ENCODE measurements around the gene SWAP70. TPM values are rescaled to one million over a fixed set of nuclear protein-coding genes. Genes with fewer than 3 reads are reported as not detected.
A peak's percentile ranks its signal among the peaks of the same experiment; 100 is the strongest.

The SWAP70 gene
- total and polyA plus RNA-seq, 10 of the 15 experiments (the other 5 are each of a cell fraction or from before 2014, with no cell fraction given): 20.6 to 62.4 (median 41.7) TPM

DNA sequence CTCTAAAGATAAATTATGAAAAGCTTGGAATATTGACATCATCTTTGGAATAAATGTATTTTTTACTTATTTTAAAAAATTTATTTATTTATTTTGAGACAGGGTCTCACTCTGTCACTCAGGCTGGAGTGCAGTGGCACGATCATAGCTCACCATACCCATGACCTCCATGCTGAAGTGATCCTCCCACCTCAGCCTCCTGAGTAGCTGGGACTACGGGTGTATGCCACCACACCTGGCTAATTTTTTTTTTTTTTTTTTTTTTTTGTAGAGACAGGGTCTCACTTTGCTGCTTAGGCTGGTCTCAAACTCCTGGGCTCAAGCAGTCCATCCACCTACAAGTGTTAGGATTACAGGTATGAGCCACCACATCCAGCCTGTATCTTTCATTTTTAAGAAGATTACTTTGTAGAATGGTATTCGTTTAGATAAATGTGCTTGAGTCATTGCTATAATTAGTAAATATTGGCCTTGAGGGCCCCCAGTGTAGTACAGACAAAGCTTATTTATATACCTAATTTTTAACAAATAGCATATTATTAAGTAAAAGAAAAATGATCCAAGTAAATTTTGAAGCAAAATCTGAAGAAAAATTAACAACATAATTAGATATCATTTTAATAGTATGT, 8.5 kb downstream of the SWAP70 start (continued):
- no peak for TF ChIP-seq HDAC6 (IDR thresholded peaks at IDR 0.05; ENCODE audit: unreplicated experiment)

DNA sequence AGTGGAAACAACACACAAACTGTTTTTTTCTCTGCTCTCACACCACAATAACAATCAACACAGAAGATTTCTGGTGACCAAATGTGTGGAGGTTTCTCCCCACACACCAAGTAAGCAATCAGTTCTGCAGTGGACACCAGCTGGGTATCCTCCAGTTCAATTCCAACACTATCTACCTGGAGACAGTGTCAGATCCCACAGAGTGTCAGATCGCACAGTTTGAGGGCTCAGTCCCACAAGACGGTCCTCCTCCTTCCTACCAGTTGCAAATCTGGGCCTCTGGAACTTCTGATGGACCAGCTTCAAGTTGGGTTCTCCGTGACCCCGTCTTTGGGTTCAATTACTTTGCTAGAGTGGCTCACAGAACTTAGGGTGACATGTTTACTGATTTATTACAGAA, 9.0 kb downstream of the SWAP70 start:
- RAD21 ChIA-PET (ENCODE audit: unreplicated experiment): interaction anchor here (0.9 to 1.6 kb wide), 2 partner anchors 47 to 59 kb away, joined by 3 to 4 read pairs; no protein-coding TSS in a partner anchor
- H3K9me3 ChIP-seq (replicated peaks; ENCODE audit: control insufficient read depth, insufficient read depth, low read length): no peaks in the 10 kb centered on the region; the same call in 2 of the 3 replicates
- H3K4me2 ChIP-seq (ENCODE audit: control insufficient read depth, insufficient read depth): no peak overlapping the region
- no peak overlapping the region for H3K9ac ChIP-seq (ENCODE audit: control insufficient read depth, insufficient read depth, low read length)
- no peaks in the 10 kb centered on the region; a peak in 1 of 4 replicates for H3K36me3 ChIP-seq (ENCODE audit: control insufficient read depth in 2 of 2, insufficient read depth in 2 of 2, low read length in 1 of 2)
- DNase-seq (ENCODE audit: low read depth, low spot score) (no peak), FAIRE-seq (no peak), ATAC-seq (no peak)
- POLR2A ChIA-PET: interaction anchor here (0.9 kb wide), 1 partner anchor 8 kb away, joined by 5 read pairs; no protein-coding TSS in a partner anchor
- peaks cover 77% of the 10 kb centered on the region for H3K79me2 ChIP-seq (ENCODE audit: control insufficient read depth, insufficient read depth, low read length)
- SMC1A ChIA-PET (ENCODE audit: uncharacterized antibody, unreplicated experiment): interaction anchor here (0.6 to 2.3 kb wide), 6 partner anchors 11 to 97 kb away, joined by 3 to 8 read pairs (median 4); no protein-coding TSS in a partner anchor
- no peak overlapping the region for H3K27ac ChIP-seq (ENCODE audit: control insufficient read depth, insufficient read depth)
- CTCF ChIA-PET: interaction anchor here (1.2 kb wide), 3 partner anchors 10 to 76 kb away, joined by 3 to 4 read pairs (median 4); no protein-coding TSS in a partner anchor
- BruUV-seq (replicated peaks): no TSS peak
- no peaks in the 10 kb centered on the region for H3K27me3 ChIP-seq (replicated peaks in 1 of 2; ENCODE audit: control insufficient read depth in 2 of 2, insufficient read depth in 2 of 2, low read length in 1 of 2)
- in situ Hi-C loops (cut with MboI): no loop called here
- 67% methylated on average over 4 of the region's 4 CpGs for WGBS (ENCODE audit: insufficient coverage, insufficient replicate concordance, low lambda C conversion rate, missing lambda C conversion rate)
- intact Hi-C loops (cut with micrococcal nuclease; ENCODE audit: unreplicated experiment): no loop called here
- 0 out of 2 replicates have a peak, but pooled peaks have one; percentile 26 for TF ChIP-seq PML (IDR thresholded peaks at IDR 0.05; ENCODE audit: low read length)
- no peak for TF ChIP-seq HDAC6 (IDR thresholded peaks at IDR 0.05; ENCODE audit: unreplicated experiment)
- TF ChIP-seq, protein P1, sequence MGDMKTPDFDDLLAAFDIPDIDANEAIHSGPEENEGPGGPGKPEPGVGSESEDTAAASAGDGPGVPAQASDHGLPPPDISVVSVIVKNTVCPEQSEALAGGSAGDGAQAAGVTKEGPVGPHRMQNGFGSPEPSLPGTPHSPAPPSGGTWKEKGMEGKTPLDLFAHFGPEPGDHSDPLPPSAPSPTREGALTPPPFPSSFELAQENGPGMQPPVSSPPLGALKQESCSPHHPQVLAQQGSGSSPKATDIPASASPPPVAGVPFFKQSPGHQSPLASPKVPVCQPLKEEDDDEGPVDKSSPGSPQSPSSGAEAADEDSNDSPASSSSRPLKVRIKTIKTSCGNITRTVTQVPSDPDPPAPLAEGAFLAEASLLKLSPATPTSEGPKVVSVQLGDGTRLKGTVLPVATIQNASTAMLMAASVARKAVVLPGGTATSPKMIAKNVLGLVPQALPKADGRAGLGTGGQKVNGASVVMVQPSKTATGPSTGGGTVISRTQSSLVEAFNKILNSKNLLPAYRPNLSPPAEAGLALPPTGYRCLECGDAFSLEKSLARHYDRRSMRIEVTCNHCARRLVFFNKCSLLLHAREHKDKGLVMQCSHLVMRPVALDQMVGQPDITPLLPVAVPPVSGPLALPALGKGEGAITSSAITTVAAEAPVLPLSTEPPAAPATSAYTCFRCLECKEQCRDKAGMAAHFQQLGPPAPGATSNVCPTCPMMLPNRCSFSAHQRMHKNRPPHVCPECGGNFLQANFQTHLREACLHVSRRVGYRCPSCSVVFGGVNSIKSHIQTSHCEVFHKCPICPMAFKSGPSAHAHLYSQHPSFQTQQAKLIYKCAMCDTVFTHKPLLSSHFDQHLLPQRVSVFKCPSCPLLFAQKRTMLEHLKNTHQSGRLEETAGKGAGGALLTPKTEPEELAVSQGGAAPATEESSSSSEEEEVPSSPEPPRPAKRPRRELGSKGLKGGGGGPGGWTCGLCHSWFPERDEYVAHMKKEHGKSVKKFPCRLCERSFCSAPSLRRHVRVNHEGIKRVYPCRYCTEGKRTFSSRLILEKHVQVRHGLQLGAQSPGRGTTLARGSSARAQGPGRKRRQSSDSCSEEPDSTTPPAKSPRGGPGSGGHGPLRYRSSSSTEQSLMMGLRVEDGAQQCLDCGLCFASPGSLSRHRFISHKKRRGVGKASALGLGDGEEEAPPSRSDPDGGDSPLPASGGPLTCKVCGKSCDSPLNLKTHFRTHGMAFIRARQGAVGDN (IDR thresholded peaks at IDR 0.05): no peak
- TF ChIP-seq RUNX3 (IDR thresholded peaks at IDR 0.05; ENCODE audit: low read length): no peak
- TF ChIP-seq CBX3 (IDR thresholded peaks at IDR 0.05; ENCODE audit: borderline replicate concordance, low read depth): no peak
- H4K20me1 ChIP-seq (ENCODE audit: control insufficient read depth, insufficient read depth): no peaks in the 10 kb centered on the region
- no peak overlapping the region for H3K4me3 ChIP-seq
- H3K4me1 ChIP-seq (ENCODE audit: control insufficient read depth, insufficient read depth, low read length): no peaks in the 10 kb centered on the region; the same call in 1 of the 2 replicates
- H2AFZ ChIP-seq (ENCODE audit: control insufficient read depth, low read depth, low read length): no peak overlapping the region

Data from GM12878 (cell line).